Anterior cingulate cortex (tissue), 58 donors: Measurements from ENCODE around the gene CFHR4.
"Not testable (repeated sequence)": the region's sequence is repeated elsewhere in the genome, so short reads cannot be mapped to it uniquely, and the experiment has no call there.

ENCODE experiments used
- DNase-seq, 58 donors: peaks; one replicate each; lab custom pipeline; 2025; lab: John Stamatoyannopoulos, UW

The CFHR4 gene

GRCh38 chr1:196887515-196888239, at the start of gene CFHR4:
Gene CFHR4, plus strand, starts transcription at chr1:196888052. Its CDS starts 99 bp downstream, at chr1:196888151.
- DNase-seq, result no peak

GRCh38 chr1:196849613-196850492, 38.0 kb upstream of the CFHR4 start:
- DNase-seq, result not testable (repeated sequence)

DNA sequence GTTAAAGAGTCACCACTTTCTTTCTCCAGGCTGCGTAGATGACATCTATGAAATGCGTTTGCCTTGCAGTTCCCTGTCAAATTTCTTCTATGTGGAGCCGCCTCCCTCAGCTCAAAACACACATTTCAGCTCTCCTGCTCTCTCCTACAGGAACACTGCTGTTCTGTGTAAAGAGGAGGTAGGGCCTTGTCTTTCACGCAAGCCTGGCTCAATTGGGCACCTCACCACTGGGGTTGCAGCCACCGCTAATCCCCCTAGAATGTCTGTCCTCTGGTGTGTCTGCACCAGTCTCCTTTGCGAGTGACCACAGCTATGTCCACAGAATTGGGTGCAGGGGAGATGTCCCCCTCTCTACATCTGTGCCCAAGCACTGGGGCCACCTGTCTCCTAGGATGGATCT, 31.8 kb upstream of the CFHR4 start:
- no peak for DNase-seq

GRCh38 chr1:196857188-196857587, 30.7 kb upstream of the CFHR4 start:
- no peak for DNase-seq

DNA sequence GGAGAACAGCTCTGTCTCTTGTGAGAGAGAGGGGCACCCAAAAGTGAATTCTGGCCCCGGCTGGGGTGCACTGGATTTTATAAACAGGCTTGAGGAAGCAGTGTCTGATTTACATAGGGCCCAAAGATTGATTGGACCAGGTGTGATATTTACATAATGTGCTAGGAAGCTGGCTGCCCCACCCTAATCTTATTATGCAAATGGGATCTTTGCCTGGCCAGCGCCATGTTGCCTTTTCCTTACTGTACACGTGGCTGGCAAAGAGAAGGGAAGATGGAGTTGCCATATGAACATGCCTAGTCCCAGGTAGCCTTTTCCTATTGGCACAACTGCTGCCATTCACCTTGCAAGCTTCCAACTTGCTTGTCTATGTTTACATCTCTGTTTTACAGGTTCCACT, 29.0 kb upstream of the CFHR4 start:
- no peak for DNase-seq

DNA sequence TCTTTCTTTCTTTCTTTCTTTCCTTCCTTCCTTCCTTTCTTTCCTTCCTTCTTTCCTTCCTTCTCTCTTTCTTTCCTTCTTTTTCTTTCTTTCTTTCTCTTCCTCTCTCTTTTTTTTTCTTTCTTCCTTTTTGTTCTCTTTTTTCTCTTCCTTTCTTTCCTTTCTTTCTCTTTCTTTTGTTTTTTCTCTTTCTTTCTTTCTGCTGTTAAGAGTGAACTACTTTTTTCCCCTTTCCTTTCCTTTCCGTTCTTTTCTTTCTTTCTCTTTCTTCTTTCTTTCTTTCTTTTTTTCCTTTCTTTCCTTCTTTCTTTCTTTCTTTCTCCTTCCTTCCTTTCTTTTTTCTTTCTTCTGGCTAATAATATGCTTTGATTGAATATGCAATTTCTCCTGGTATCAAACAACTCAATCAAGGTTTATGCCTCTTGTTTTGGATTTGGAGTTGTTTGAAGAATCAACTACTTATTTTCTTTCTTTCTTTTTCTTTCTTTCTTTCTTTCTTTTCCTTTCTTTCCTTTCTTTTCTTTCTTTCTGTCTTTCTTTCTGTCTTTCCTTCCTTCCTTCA, 27.4 kb upstream of the CFHR4 start:
- no peak for DNase-seq

- no peak for DNase-seq
Measured at GRCh38 chr1:196861429-196861828, 26.4 kb upstream of the CFHR4 start.

DNA sequence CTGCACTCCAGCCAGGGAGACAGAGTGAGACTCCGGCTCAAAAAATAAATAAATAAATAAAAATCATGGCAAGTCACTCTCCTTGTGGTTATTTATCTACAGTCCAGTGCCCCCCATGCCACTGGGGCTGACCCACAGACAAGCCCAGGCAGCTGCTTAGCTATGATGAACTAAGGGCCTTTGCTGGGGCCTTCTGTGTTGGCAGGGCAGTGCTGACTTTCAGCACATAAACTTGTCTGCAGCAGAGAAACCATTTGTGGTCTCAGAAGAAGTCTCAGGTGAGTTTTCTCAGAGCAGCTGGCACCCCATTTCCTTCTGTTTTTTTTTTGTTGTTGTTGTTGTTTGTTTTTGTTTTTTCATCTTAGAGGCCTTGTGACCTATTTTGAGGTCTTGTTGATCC, 20.9 kb upstream of the CFHR4 start:
- no peak for DNase-seq

GRCh38 chr1:196873385-196873784, 14.5 kb upstream of the CFHR4 start:
- no peak for DNase-seq

- no peak for DNase-seq
Measured at GRCh38 chr1:196875935-196876334, 11.9 kb upstream of the CFHR4 start.

DNA sequence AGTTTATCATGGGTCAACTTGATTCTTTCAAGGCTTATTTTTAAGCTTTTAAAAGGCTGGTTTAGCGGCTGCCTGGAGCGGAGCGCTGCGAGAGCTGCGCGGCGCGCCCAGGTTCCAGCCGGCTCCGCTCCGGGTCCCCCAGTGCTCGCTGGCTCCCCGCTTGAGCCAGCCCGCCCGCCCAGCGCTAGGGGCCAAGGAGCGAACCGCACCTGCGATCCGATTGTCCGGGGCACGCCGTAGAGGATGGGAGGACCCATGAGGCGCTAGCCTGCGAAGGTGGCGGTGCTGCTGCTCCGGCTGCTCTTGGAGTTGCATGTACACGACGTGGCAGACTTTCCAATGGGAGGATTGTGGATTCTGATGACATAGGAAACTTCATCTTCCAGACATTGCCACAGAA, 9.9 kb upstream of the CFHR4 start:
- peak in 4 of 58 donors; percentile 4 to 7 (median 6) for DNase-seq

DNA sequence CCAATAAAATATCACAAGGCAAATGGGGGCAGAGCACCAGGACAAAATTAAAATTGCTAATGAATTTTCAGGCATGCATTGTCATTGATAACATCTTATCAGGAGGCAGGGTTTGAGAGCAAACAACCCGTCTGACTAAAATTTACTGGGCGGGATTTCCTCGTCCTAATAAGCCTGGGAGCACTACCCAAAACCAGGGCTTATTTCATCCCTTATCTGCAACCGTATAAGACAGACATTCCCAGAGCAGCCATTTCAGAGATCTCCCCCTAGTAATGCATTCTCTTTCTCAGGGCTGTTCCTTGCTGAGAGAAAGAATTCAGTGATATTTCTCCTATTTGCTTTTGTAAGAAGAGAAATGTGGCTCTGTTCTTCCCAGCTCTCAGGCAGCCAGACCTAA, 1.3 kb upstream of the CFHR4 start:
- DNase-seq, result not testable (repeated sequence)

- DNase-seq, result no peak
Measured at GRCh38 chr1:196890668-196891067, 2.8 kb downstream of the CFHR4 start.

GRCh38 chr1:196891251-196891650, 3.4 kb downstream of the CFHR4 start:
- DNase-seq, result no peak

- no peak for DNase-seq
Measured at GRCh38 chr1:196896355-196896754, 8.5 kb downstream of the CFHR4 start.

DNA sequence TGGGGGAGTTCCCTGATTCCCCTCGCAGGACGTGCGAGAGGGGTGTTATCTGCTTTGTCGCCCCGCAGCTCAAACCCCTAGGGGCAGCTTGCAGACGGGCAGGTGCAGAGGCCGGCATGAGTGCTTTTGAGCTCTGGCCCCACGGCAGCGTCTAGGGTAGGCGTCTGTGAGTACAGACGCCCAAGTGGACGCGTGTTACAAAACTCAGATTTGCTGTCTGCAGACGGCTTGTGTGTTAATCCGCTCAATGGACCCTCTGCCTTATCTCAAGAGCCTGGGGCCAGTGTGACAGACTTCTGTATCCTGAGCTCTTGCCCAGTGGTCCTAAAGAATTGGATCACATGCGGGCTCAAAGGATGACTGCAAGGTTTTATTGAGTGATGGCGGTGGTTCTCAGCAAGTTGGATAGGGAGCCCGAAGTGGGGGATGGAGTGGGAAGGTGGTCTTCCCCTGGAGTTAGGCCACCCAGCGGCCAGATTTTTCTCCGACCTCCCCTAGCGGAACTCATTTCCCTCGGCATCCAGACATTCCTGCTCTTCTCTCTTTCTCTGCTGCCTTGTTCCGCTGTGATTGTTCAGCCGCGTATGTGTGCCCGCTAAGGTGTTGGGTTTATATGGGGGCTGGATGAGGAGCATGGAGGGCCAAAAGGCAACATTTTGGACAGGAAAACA, 9.4 kb downstream of the CFHR4 start:
- DNase-seq, result peak in 5 of 58 donors; percentile 0 to 20 (median 2)

DNA sequence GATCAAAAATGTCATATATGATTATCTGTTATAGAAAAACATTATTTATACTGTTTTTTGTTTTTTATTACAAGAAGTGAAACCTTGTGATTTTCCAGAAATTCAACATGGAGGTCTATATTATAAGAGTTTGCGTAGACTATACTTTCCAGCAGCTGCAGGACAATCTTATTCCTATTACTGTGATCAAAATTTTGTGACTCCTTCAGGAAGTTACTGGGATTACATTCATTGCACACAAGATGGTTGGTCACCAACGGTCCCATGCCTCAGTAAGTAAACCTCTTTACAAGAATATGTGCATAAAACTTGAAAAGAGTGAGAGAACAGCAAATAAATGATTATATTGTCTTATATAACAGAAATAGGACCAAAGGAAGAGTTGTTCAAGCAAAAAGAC, 14.5 kb downstream of the CFHR4 start:
- DNase-seq, result no peak

DNA sequence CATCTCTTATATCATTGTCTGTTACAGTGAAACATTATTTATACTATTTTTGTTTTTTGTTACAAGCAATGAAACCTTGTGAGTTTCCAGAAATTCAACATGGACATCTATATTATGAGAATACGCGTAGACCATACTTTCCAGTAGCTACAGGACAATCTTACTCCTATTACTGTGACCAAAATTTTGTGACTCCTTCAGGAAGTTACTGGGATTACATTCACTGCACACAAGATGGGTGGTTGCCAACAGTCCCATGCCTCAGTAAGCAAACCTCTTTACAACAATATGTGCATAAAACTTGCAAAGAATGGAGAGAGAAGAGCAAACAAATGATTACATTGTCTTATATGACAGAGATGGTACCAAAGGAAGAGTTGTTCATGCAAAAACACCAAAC, 22.4 kb downstream of the CFHR4 start:
- DNase-seq, result no peak

GRCh38 chr1:196912283-196912682, 24.4 kb downstream of the CFHR4 start:
- not testable (repeated sequence) for DNase-seq

GRCh38 chr1:196926839-196927238, 39.0 kb downstream of the CFHR4 start:
- DNase-seq, result not testable (repeated sequence)

DNA sequence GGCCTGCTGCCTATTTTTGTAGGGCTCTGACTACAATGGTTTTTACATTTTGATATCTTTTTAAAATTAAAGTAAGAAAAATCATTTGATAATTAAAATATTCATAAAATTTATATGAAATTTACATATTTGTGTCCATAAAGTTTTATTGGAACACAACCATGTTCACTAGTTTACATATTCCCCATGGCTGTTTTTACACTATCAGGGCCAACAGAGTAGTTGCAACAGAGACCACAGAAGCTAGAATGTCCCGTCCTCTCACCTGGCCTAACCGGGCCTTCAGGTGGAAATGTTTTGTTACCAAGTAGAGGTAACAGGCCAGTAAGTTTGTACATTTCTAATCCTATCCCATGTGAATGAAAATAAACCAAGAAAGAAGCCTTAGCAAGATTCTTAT, 45.0 kb downstream of the CFHR4 start:
- DNase-seq, result not testable (repeated sequence)
